HCT116 (cell line): Measurements from ENCODE around the gene RIPOR2. TPM values are rescaled to one million over a fixed set of nuclear protein-coding genes. Genes with fewer than 3 reads are reported as not detected.

Experiments
- ATAC-seq: fragments of 200-7000 bp; cut with Tn5 transposase; 2 replicates; pipeline ENCODE4 v1.9.1; 2020; ENCODE audit warnings: mild to moderate bottlenecking, moderate library complexity
- BruUV-seq: library from RNA; stranded (reverse); fragments of 400-500 nt; replicated peaks from 2 replicates; lab custom pipeline; 2021; lab: Mats Ljungman, UMichigan
- CTCF ChIA-PET: fragments of 300-600 bp; sonication (Branson Sonifier 250); formaldehyde crosslinking; loops from one replicate; lab custom pipeline; 2021; ENCODE audit warnings: antibody characterized with exemption; lab: Charles Lee
- POLR2A ChIA-PET: fragments of 300-600, 350-600 bp; sonication (Branson Sonifier 250); formaldehyde crosslinking; loops from one replicate; lab custom pipeline; 2021; ENCODE audit warnings: antibody characterized with exemption; lab: Charles Lee
- RAD21 ChIA-PET, 2 experiments: fragments of 300-600 bp; sonication (Branson Sonifier 250); formaldehyde crosslinking; loops; one replicate each; lab custom pipeline; 2023; ENCODE audit warnings: low total read pairs in 2 of 2; ENCODE audit not compliant: uncharacterized antibody in 2 of 2, unreplicated experiment in 2 of 2, low non-redundant PET in 1 of 2; lab: Charles Lee
- DNase-seq: peaks from one replicate; pipeline ENCODE4 v3.0.0-alpha.2; 2010; ENCODE audit warnings: low read depth, low spot score
- H2AFZ ChIP-seq: fragments of 200-600 bp; shearing (Covaris generic), sonication (generic); 2 replicates; pipeline ENCODE4 v1.6.1; 2017; ENCODE audit warnings: low read depth, mixed run types, mixed read lengths, antibody characterized with exemption, low read length; ENCODE audit not compliant: poor library complexity, severe bottlenecking
- H3K27ac ChIP-seq: 2 replicates; pipeline ENCODE4 v1.5.1; 2012; ENCODE audit warnings: low read depth, low read length
- H3K27me3 ChIP-seq: fragments of 200-600 bp; sonication (generic); 2 replicates; pipeline ENCODE4 v1.6.1; 2016; ENCODE audit warnings: mixed run types, low read length, mixed read lengths; ENCODE audit not compliant: insufficient read depth
- H3K36me3 ChIP-seq, 2 experiments: fragments of 200-500 bp in 1 of 2; fragments of 200-600 bp in 1 of 2; sonication (Bioruptor generic) in 1 of 2; sonication (generic) in 1 of 2; 2 replicates each; pipeline versions ENCODE4 v1.5.1 to v1.6.1; 2014 to 2016; ENCODE audit warnings: low read length in 2 of 2, inconsistent platforms in 1 of 2, mixed read lengths in 1 of 2, mixed run types in 1 of 2; ENCODE audit not compliant: insufficient read depth in 2 of 2, control insufficient read depth in 1 of 2
- H3K4me1 ChIP-seq, 2 experiments: fragments of 200-600 bp in 1 of 2; sonication (generic) in 1 of 2; 2 replicates each; pipeline versions ENCODE4 v1.5.1 to v1.6.1; 2012 to 2017; ENCODE audit warnings: low read length in 2 of 2, inconsistent platforms in 1 of 2, mild to moderate bottlenecking in 1 of 2, mixed read lengths in 1 of 2, mixed run types in 1 of 2, moderate library complexity in 1 of 2; ENCODE audit not compliant: insufficient read depth in 2 of 2, control insufficient read depth in 1 of 2
- H3K4me2 ChIP-seq: fragments of 200-600 bp; sonication (generic); 2 replicates; pipeline ENCODE4 v1.6.1; 2017; ENCODE audit warnings: mixed run types, low read length, mixed read lengths
- H3K4me3 ChIP-seq, 2 experiments: fragments of 200-600 bp in 1 of 2; sonication (generic) in 1 of 2; replicated peaks in 1 of 2; 2 replicates each; pipeline ENCODE4 v1.5.1; 2011 to 2016; ENCODE audit warnings: low read length in 2 of 2, control low read depth in 1 of 2, low read depth in 1 of 2, mild to moderate bottlenecking in 1 of 2, mixed read lengths in 1 of 2, mixed run types in 1 of 2
- H3K79me2 ChIP-seq: fragments of 200-600 bp; sonication (generic); 2 replicates; pipeline ENCODE4 v1.6.1; 2017; ENCODE audit warnings: mild to moderate bottlenecking, mixed run types, low read length, moderate library complexity, mixed read lengths; ENCODE audit not compliant: insufficient read depth
- H3K9ac ChIP-seq: fragments of 200-600 bp; sonication (generic); 2 replicates; pipeline ENCODE4 v1.6.1; 2016; ENCODE audit warnings: low read length, mixed read lengths
- H3K9me2 ChIP-seq: fragments of 200-600 bp; sonication (generic), shearing (Covaris generic); 2 replicates; pipeline ENCODE4 v1.6.1; 2017; ENCODE audit warnings: mixed run types, mild to moderate bottlenecking, moderate library complexity; ENCODE audit not compliant: insufficient read depth
- H3K9me3 ChIP-seq, 2 experiments: fragments of 200-500 bp in 1 of 2; fragments of 200-600 bp in 1 of 2; sonication (Bioruptor generic) in 1 of 2; sonication (generic) in 1 of 2; 2 replicates each; pipeline ENCODE4 v1.6.1; 2014 to 2017; ENCODE audit warnings: low read length in 2 of 2, mixed read lengths in 2 of 2, inconsistent platforms in 1 of 2, low read depth in 1 of 2, mild to moderate bottlenecking in 1 of 2, mixed run types in 1 of 2, moderate library complexity in 1 of 2; ENCODE audit not compliant: control insufficient read depth in 1 of 2, insufficient read depth in 1 of 2
- H4K20me1 ChIP-seq: fragments of 200-600 bp; sonication (generic), shearing (Covaris generic); 2 replicates; pipeline ENCODE4 v1.6.1; 2017; ENCODE audit warnings: mixed run types, mild to moderate bottlenecking, moderate library complexity; ENCODE audit not compliant: insufficient read depth
- CEBPB ChIP-seq: IDR thresholded peaks from 2 replicates; pipeline ENCODE4 v1.6.1; 2012; ENCODE audit warnings: low read depth
- EZH2 ChIP-seq: fragments of 200-600 bp; sonication (generic); IDR thresholded peaks from 2 replicates; pipeline ENCODE4 v1.6.1; 2017; ENCODE audit warnings: antibody characterized with exemption, mixed run types
- EZH2phosphoT487 ChIP-seq: fragments of 200-600 bp; IDR thresholded peaks from 2 replicates; pipeline ENCODE4 v1.6.1; 2018; ENCODE audit warnings: antibody characterized with exemption, borderline replicate concordance
- JUND ChIP-seq: IDR thresholded peaks from 2 replicates; pipeline ENCODE4 v1.6.1; 2012
- POLR2A ChIP-seq: IDR thresholded peaks from 2 replicates; pipeline ENCODE4 v1.7.0; 2011; ENCODE audit warnings: borderline replicate concordance; ENCODE audit not compliant: insufficient read depth, insufficient read length; ENCODE audit errors: extremely low read depth
- POLR2AphosphoS5 ChIP-seq: IDR thresholded peaks from 2 replicates; pipeline ENCODE4 v1.6.1; 2011; ENCODE audit warnings: mild to moderate bottlenecking, low read depth, low read length, moderate library complexity
- REST ChIP-seq: IDR thresholded peaks from 2 replicates; pipeline ENCODE4 v1.6.1; 2012; ENCODE audit warnings: low read depth
- SP1 ChIP-seq: IDR thresholded peaks from 2 replicates; pipeline ENCODE4 v1.6.1; 2012; ENCODE audit warnings: low read depth
- YY1 ChIP-seq: IDR thresholded peaks from 2 replicates; pipeline ENCODE4 v1.6.1; 2011; ENCODE audit warnings: low read length, low read depth, moderate library complexity, mild to moderate bottlenecking; ENCODE audit not compliant: insufficient replicate concordance; ENCODE audit errors: extremely low read depth
- ZBTB33 ChIP-seq: IDR thresholded peaks from 2 replicates; pipeline ENCODE4 v1.6.1; 2011; ENCODE audit warnings: mild to moderate bottlenecking, low read length, moderate library complexity; ENCODE audit not compliant: insufficient replicate concordance; ENCODE audit errors: extremely low read depth
- ZFX ChIP-seq: fragments of 450-650 bp; IDR thresholded peaks from 2 replicates; pipeline ENCODE4 v1.6.1; 2017
- ZNF274 ChIP-seq: fragments of 200-500 bp; sonication (Bioruptor generic); IDR thresholded peaks from 2 replicates; pipeline ENCODE4 v1.6.1; 2014; ENCODE audit warnings: mild to moderate bottlenecking, low read depth, low read length, inconsistent platforms
- intact Hi-C: fragments of 100-400 bp; cut with micrococcal nuclease; formaldehyde crosslinking; loops from 2 replicates; pipeline ENCODE4 v1.10.0; 2022
- total RNA-seq: library from RNA; stranded (reverse); gene quantifications from one replicate; pipeline ENCODE4 v1.2.1, GENCODE V29; 2021; ENCODE audit not compliant: unreplicated experiment

The RIPOR2 gene
- total RNA-seq, 1 experiment from 2014 or later, result 0.44 TPM

- no peak for TF ChIP-seq ZBTB33
- TF ChIP-seq EZH2, result no peak
- TF ChIP-seq YY1, result no peak
- no peak for TF ChIP-seq POLR2A
- no peak for TF ChIP-seq EZH2phosphoT487
- TF ChIP-seq JUND, result no peak
- no peak for TF ChIP-seq CEBPB
- TF ChIP-seq ZNF274, result no peak
- TF ChIP-seq POLR2AphosphoS5, result no peak
- no peak for TF ChIP-seq REST
- TF ChIP-seq SP1, result no peak
- TF ChIP-seq ZFX, result no peak
- TF ChIP-seq, all 23 proteins: peak for 0
- ATAC-seq (no peak), DNase-seq (no peak)
- Histone ChIP-seq H3K9me2 (no peaks in the 10 kb centered on the region), H3K36me3 (no peaks in the 10 kb centered on the region), H3K4me2 (no peak overlapping the region), H3K9ac (no peak overlapping the region), H3K27ac (no peak overlapping the region), H3K27me3 (no peaks in the 10 kb centered on the region), H3K79me2 (no peaks in the 10 kb centered on the region), H3K4me1 (no peaks in the 10 kb centered on the region), H3K4me3 (no peak overlapping the region), H2AFZ (no peak overlapping the region), H4K20me1 (no peaks in the 10 kb centered on the region), H3K9me3 (no peaks in the 10 kb centered on the region)
- ChIA-PET CTCF (no interaction called here), POLR2A (no interaction called here), RAD21 (no interaction called here)
- intact Hi-C loops, result no loop called here
- no TSS peak for BruUV-seq
Observed at GRCh38 chr6:24827970-24828369, 107.8 kb downstream of the RIPOR2 start.
